ENCODE results near the gene OST4.
"Not testable (repeated sequence)": the region's sequence is repeated elsewhere in the genome, so short reads cannot be mapped to it uniquely, and the experiment has no call there.

The OST4 gene

DNA sequence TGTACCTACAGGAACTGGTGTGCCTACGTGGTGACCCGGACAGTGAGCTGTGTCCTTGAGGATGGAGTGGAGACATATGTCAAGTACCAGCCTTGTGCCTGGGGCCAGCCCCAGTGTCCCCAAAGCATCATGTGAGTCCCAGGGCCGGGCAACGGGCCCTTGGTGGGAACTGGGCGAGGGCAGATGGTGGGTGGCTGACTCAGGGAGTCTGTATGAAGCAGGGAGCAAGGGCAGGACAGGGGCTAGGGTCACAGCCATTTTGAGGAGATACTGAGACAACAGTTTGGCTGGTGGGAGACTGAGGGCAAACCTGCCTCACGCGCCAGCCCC, 8.7 kb upstream of the OST4 start:
- DNase-seq (ENCODE audit: low read depth in 2 of 2, low spot score in 1 of 2), result no peak

DNA sequence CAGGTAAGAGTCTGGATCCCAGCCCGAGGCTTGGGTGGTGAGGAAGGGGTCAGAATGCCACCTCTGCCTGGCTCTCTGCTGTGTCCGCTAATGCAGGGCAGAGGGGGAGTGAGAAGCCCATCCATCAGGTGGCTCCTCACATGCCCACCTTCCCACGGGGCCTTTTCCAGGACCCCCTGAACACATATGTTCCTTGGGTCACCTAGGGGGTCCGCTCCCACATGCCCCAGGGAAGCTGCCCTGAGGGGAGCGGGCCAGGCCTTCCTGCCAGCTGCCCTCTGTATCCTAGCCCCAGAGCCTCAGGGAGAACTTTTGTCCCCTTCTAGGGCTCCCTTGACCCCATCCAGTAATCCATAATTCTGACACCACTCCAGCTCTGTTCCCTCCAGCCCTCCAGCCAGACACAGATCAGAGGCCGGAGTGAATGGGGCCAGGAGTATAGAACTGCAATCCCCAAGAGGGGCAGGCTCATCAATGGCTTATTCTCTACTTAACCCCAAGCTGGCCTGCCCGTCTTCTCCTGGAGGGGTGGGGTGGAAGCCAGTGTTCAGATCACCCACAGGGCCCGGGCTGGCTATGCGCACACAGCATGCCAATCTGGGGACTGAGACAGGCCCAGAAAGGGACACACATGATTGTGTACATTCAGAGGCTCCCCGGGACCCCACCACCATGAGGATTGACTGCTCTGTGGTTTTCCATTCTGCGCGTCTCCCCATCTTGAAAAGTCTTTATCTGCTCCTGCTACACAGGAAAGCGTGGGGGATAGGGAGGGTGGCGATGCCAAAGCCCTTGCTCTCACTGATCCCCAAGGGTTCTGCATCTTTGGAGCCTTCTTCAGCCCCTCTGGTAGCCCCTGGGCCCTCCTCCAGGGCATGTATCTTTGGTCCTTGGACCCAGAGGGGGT, 8.0 kb upstream of the OST4 start:
- no peak for DNase-seq (ENCODE audit: low read depth in 2 of 2, low spot score in 1 of 2)

DNA sequence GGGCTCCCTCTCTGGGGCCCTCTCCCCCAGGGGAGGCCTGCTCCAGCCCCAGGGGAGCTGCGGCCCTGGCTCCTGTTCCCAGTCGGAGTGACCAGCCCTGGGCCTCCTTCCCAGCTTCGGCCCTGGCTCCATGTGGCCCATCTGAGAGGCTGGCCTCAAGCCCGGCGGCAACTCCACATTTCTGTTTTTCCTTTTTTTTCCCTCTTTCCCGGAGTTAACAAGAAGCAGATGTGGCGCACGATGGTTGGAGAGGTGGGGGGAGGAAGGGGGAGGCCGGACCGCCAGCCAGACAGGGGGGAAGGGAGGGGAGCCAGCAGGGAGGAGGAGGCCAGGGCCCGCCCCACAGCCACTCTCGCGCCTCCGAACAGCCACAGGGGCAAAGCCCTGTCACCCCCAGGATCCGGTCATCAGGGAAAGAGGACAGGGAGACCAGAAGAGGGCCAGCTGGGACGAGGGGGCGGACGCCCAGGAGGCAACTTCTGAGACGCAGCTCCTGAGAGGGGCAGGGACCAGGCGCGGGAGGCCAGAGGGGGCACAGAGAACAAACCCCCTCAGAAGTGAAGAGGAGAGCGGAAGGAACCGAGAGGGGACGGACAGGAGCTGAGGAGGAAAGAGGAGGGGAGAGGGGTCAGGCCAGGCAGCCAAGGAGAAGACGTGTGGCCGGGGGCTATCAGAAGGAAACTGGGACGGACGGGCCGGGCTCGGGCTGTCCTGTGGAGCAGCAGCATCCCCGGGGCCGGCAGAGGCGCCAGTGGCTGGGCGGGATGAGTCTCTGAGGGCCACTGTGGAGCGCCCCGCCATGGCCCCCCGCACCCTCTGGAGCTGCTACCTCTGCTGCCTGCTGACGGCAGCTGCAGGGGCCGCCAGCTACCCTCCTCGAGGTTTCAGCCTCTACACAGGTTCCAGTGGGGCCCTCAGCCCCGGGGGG, 7.1 kb upstream of the OST4 start, which contains the start of gene EMILIN1:
Gene EMILIN1 (plus strand): TSS at position 349 of the 928 bp plus-strand sequence. CDS start 451 bp downstream, at position 800.
- DNase-seq (ENCODE audit: low read depth in 2 of 2, low spot score in 1 of 2), result no peak

DNA sequence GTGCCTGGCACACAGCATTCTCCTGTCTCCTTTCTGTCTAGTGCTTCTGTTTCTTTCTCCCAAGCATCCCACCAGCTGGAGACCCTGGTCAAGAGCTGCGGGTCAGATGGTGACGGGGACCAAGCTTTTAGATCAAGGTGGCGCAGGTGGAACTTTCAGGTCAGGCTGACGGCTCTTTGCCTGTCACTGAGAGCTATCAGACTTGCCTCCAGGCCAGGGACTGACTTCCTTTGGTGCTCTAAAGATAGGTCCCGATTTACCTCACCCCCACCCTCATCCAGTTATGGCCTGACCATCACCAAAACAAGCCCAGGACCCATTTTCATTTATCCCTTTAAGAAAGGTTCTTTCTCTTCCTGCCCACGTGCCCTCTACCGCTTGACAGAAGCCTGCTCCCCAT, 5.8 kb upstream of the OST4 start:
- DNase-seq (ENCODE audit: low read depth in 2 of 2, low spot score in 1 of 2), result no peak

DNA sequence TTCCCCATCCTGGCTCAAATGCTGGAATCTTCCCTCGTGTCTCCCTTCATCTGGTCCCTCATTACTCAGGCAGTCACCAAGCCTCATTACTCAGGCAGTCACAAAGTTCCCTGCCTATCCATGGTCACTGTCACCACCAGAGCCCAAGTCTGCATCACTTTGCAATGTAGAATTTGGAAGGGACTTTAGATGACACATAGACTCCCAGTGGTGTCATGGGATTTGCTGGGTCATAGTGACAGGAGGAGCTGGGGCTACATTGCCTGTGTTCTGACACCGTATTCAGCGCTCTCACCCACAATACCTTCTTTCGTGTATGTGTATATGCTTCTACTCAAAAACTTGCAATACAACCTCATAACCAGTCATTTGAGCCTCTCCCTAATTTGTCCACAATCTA, 4.9 kb upstream of the OST4 start:
- no peak for DNase-seq (ENCODE audit: low read depth in 2 of 2, low spot score in 1 of 2)

DNA sequence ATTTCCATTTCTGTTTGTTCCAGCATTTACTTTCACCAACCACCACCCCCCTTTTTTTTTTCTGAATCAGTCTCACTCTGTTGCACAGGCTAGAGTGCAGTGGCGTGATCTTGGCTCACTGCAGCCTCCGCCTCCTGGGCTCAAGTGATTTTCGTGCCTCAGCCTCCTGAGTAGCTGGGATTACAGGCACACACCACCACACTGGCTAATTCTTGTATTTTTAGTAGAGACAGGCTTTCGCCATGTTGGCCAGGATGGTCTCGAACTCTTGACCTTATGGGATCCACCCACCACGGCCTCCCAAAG, 4.1 kb upstream of the OST4 start:
- not testable (repeated sequence) for DNase-seq (ENCODE audit: low read depth in 2 of 2, low spot score in 1 of 2)

DNA sequence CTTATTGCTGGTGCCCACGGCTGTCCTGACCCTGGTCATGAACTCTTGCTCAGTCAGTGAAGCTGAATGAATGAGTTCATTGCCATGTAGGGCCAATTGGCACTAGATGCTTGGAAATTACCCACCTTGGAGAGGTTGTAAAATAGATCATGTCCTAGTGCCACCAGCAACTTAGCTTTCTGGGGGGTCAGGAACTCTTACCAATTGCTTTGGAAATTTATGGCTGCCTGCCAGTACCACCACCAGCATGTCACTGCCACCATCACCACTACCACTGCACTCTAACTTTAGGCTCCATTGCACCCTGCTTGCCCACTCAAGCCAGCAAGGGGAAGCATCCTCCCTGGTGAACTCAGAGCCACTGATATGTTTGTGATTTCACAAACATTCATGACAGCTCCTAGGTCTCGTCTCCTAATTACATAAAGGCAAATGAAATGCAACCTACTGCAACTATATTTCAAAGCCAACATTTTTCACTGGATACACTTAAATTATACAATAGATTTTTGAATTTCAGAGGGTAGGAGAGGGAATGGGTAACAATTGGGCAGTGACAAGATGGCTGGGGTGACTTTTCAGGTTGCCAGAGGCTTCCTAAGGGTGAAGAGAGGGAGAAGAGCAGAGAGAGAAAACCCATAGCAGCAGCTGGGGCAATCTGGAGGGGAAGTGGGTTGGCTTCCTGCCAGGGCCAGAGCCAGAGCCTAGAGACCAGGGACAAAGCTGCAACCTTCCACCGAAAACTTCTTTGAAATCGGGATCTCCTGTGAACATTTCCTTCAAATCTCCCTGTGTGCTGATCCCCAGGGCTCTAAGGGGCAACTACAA, 3.5 kb upstream of the OST4 start:
- no peak for DNase-seq (ENCODE audit: low read depth in 2 of 2, low spot score in 1 of 2)

DNA sequence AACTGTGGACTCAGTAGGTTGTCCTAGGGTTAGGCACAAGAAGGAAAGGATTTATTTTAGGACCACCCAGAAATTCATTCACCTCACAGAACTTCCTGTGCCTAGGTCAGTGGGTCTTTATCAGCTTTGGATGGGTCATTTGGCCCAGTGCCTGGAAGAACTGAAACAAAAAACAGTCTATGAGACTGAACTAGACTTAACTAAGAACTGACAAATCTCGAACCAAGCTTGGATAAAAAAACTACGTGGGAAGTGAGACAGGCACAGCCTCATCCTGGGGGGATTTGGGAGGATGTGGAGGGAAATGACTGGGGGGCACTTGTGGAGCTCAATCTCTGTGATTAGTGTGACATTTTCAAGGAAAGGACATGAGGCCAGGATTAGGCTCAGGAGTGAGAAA, 2.3 kb upstream of the OST4 start:
- DNase-seq (ENCODE audit: low read depth in 2 of 2, low spot score in 1 of 2), result no peak

DNA sequence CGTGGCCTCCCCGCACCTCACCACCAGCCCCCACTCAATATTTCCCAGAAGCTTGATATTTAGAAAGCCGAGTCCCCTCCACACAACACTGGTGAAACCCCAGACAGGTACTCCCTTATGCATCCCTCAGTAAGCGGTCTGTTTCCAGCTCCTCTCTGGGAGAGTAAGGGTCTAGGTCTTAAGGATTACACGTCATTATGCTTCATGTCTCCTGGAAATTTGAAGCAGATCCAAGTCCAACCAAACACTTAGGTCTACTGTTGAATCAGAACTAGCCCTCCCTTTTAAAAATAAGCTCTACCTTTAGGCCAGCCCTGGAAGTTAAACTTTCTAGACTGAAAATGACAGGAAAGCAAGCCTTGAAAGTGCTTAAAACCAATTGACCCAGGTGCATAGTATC, 1.5 kb upstream of the OST4 start:
- DNase-seq (ENCODE audit: low read depth in 2 of 2, low spot score in 1 of 2), result no peak

DNA sequence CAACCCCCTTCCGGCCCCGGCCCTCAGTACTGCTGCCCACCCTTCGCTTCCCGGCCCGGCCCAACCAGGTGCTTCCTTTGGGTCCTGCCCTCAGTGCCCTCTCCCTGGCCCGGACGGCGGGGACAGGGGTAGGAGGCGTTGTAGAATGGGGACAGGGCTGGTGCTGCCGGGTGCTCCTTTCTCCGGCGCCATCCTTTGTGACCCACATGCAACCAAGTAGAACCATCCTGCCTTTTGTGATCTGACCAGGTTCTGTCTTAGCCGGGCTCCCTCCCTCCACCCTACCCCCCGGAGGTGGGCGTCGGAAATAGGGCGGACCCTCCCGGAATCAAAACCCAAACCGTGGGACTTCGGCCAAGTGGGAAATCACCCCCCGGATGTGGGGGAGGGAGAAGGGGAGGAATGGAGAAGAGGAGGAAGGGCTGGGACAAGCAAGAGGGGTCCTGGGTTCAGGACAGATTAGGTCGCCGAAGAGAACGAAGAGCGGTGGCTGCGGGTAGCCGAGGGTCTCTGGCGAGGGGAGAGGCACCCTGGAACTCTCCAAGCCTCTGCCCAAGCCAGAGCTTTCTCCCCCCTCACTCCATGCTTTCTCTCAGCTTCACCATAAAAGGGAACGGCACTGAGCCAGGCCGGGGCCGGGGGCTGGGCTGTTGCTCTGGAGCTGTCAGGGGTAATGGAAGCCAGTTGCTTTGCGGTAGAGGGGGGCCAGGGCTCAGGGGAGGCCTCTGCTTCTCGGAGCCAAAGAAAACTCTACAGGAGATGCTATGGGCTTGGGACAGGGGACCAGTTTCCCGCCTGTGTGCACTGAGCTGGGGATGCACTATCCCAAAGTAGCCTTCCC, 756 bp upstream of the OST4 start:
- no peak for DNase-seq (ENCODE audit: low read depth in 2 of 2, low spot score in 1 of 2)

DNA sequence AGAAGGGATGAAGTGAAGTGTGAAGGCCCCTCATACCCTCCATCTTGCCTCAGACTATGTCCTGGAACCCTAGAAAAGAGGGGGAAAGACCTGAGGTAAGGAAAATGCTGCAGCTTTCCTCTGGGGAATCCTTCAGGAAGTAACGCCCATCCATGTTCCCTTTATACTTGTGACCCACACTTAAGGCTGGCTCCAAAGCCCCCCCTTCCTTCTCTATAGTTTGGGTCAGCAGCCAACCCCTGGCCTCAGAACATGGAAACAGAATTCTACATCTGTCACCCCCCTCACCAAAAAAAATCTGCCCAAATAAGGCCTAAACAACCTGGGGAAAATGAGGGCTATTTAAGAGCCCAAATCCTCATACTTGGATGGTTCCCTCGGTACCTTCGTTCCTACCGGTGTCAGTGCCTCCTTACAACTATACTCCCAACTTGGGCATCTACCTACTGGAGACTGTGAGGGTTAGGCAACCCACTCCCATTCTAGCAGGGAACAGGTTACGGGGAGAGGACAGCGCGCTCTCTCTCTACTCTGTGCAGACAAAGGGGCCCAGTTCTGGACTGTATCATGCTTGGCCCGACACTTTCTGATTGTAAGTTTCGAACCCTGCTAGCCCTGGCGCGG, 689 bp downstream of the OST4 start:
- no peak for DNase-seq (ENCODE audit: low read depth in 2 of 2, low spot score in 1 of 2)

DNA sequence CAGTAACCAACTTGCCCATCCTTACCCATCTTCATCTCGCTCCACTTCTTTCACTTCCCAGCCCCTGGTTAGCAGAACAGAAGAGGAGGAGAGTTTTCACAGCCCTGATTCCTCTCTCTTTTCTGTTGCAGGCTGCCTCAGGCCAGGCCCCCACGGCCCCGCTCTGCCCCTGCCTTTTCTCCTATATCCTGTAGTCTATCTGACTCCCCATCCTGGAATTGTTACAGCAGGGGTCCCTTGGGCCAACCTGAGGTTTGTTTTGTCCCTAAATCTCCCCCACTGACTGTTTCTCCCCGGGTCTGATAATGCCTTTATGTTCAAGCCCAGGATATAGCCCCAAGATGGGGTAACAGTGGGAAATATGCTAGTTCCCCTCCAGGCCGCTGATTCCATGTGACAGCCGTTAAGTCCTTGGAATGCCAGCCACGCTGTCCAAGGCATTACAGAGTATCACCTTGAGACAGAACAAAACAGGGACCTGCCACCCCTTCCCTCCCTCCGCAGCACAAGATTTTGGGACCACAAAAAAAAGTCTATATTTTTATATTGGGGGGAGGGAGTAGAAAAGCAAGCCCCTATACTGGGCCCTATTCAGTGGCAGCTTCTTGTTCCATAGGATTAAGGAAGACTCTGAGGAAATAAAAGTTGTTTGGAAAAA, 1.4 kb downstream of the OST4 start:
- no peak for DNase-seq (ENCODE audit: low read depth in 2 of 2, low spot score in 1 of 2)

DNA sequence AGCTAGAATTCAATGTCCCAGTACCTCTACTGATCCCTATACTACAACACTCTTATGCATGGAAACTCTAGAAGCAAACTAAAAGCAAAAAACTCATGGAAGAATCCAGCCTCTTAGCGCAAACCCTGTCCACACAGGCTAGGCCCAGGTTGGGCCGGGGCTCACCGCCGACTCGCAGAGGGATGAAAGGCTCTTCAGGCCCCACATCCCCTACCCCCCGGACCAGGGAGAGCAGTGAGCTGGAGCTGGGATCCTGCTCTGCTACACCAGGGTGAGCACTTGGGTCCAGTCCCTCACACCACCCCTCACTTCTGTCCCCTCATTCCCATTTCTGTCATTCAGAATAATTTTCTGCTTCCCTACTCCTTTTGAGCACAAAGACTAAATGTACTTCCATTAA, 2.0 kb downstream of the OST4 start:
- no peak for DNase-seq (ENCODE audit: low read depth in 2 of 2, low spot score in 1 of 2)

DNA sequence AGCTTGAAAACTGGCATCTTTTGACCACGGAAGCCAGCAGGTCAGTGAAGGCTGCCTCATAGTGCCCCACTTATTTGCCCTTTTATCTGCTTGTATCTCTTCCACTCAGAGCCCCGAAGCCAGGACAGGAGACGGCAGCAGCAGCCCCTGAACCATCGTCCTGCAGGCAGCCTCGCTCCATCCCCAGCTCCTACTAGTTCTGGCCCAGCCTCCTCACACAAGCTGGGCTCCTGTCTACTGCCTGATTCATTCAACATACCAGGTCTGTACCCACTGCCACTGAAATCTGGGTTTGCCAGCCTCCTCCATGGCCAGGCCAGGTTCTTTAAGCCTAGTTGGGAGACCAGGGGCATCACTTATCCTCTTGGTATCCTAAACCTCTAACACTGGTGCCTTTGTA, 4.1 kb downstream of the OST4 start:
- DNase-seq (ENCODE audit: low read depth in 2 of 2, low spot score in 1 of 2), result no peak

DNA sequence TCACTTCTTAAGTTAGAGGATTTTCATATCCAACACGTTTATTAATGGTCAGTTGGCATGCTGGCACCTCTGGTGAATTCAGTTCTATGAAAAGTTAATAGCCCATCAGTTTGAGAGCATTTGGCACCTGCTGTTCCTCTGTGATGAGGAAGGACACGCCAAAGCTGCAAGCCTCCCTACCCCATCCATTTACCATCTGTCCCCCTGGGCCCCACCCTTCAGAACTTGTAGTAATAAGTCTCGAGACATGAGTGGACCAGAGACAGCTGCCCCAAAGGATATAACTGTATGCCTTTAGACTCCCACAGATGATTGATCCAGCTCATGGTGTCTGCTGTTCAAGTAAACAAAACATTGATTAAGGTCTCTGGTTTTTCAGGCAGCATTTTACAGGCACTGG, 6.3 kb downstream of the OST4 start:
- no peak for DNase-seq (ENCODE audit: low read depth in 2 of 2, low spot score in 1 of 2)

DNA sequence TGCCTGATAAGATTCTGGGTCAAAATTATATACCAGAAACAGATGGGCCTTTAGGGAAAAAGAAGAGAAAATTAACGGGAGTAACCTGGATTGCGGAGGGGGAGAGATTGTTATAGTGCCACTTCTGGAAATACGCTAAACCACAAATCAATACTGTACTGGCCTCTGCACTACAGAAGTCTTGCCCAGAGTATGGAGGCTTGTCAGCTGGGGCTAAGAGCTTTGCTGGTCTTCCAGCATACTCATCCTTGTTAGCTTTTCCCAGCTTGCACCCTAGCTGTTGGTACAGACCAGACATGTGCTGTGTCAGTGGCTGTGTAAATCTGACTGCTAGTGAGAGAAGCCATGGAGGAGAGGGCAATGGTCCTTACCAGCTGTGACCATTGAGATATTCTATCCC, 11.1 kb downstream of the OST4 start:
- DNase-seq (ENCODE audit: low read depth in 2 of 2, low spot score in 1 of 2), result no peak

DNA sequence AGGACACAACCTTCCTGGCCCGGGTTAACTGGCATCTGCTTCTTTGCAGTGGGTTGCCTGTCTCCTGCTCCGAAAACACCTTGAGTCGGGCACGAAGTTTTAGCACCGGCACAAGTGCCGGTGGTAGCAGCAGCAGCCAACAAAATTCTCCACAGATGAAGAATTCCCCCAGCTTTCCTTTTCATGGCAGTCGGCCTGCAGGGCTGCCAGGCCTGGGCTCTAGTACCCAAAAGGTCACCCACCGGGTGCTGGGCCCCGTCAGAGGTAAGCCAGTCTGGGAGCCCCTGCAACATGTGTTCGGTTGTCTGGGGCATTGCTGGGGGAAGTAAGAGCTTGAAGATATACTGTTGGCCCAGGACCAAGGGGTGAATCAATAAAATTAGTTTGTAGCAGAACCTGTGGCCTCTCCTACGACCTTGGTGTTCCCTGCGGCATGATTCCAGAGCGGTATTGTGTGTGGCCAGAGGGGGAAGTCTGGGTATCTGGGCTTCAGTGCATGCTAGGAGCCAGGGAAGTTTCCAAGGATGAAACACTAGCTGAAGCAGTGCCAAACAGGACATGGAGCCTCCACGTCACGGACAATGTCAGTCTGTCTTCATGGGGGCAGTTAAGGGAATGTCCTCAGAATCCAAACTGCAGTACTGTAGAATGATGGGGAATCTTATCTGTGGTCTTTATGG, 12.2 kb downstream of the OST4 start:
- no peak for DNase-seq (ENCODE audit: low read depth in 2 of 2, low spot score in 1 of 2)

DNA sequence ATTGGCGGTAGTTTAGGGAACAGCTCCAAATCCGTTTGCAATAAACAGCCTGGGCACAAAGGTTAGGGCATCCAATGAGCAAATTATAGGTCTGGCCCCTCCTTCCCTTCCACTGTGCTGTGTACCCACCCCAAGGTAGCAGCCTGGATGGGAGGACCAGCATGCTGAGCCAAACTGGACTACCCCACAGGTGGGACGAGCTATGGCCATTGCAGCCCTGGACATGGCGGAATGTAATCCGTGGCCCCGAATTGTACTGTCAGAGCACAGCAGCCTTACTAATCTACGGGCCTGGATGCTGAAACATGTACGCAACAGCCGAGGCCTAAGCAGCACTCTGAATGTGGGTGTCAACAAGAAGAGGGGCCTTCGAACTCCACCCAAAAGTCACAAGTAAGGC, 13.2 kb downstream of the OST4 start:
- no peak for DNase-seq (ENCODE audit: low read depth in 2 of 2, low spot score in 1 of 2)

DNA sequence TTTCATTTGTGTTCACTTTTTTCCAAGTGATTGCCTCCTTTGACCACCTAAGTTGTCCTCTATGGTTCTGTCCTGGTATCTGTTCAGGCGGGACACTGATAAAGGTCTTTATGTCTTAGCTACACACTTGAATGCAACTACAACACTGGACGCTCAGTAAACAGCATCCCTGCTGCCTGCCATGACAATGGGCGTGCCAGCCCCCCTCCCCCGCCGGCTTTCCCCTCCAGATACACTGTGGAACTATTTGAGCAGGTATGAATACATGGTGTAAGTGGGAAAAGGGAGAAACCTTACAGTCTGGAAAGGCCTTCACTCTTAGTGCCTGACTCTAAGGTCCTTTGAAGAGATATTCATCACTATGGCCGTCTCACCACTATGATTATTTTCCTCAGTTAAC, 14.3 kb downstream of the OST4 start:
- DNase-seq (ENCODE audit: low read depth in 2 of 2, low spot score in 1 of 2), result no peak
